Measurements from ENCODE around the gene CDH6.

The CDH6 gene

DNA sequence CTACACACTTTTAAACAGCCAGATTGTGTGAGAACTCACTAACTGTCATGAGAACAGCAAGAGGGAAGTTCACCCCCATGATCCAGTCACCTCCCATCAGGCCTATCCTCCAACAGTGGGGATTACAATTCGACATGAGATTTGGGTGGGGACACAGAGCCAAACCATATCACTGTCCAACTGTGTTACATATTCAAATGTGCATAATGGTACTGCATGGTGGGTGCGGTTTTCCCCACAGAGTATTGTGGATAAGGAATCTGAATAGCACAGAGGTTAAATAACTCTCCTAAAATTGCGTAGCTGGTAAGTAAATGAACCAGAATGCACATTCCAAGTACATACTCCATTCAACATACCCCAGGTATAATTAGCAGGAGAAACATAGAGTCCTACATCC, 32.1 kb downstream of the CDH6 start:
- Histone ChIP-seq H3K79me2 (ENCODE audit: insufficient read depth, low read length) (no peaks in the 10 kb centered on the region), H3K27me3 (ENCODE audit: insufficient read depth, low read length, poor library complexity) (no peaks in the 10 kb centered on the region), H2AFZ (ENCODE audit: low read depth, low read length) (no peak overlapping the region), H3K27ac (ENCODE audit: low read length) (no peak overlapping the region), H3K4me3 (ENCODE audit: low read depth in 1 of 2, low read length in 2 of 2) (no peak overlapping the region), H3K9ac (ENCODE audit: low read depth, low read length) (no peak overlapping the region), H4K20me1 (ENCODE audit: insufficient read depth, low read length) (no peaks in the 10 kb centered on the region), H3K36me3 (ENCODE audit: insufficient read depth, low read length) (no peaks in the 10 kb centered on the region), H3K9me3 (ENCODE audit: insufficient read depth, low read length, severe bottlenecking) (no peaks in the 10 kb centered on the region), H3K4me1 (ENCODE audit: insufficient read depth, low read length) (no peaks in the 10 kb centered on the region), H3K4me2 (ENCODE audit: insufficient read depth, low read length) (no peak overlapping the region)
- no peak for ATAC-seq (ENCODE audit: insufficient read depth, low read depth)
- DNase-seq: no peak
- TF ChIP-seq EZH2 (IDR thresholded peaks at IDR 0.05; ENCODE audit: borderline replicate concordance, low read depth, low read length, severe bottlenecking): no peak
- TF ChIP-seq, protein P1, sequence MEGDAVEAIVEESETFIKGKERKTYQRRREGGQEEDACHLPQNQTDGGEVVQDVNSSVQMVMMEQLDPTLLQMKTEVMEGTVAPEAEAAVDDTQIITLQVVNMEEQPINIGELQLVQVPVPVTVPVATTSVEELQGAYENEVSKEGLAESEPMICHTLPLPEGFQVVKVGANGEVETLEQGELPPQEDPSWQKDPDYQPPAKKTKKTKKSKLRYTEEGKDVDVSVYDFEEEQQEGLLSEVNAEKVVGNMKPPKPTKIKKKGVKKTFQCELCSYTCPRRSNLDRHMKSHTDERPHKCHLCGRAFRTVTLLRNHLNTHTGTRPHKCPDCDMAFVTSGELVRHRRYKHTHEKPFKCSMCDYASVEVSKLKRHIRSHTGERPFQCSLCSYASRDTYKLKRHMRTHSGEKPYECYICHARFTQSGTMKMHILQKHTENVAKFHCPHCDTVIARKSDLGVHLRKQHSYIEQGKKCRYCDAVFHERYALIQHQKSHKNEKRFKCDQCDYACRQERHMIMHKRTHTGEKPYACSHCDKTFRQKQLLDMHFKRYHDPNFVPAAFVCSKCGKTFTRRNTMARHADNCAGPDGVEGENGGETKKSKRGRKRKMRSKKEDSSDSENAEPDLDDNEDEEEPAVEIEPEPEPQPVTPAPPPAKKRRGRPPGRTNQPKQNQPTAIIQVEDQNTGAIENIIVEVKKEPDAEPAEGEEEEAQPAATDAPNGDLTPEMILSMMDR (IDR thresholded peaks at IDR 0.05; ENCODE audit: borderline replicate concordance, extremely low read depth, low read length, poor library complexity, severe bottlenecking): no peak

DNA sequence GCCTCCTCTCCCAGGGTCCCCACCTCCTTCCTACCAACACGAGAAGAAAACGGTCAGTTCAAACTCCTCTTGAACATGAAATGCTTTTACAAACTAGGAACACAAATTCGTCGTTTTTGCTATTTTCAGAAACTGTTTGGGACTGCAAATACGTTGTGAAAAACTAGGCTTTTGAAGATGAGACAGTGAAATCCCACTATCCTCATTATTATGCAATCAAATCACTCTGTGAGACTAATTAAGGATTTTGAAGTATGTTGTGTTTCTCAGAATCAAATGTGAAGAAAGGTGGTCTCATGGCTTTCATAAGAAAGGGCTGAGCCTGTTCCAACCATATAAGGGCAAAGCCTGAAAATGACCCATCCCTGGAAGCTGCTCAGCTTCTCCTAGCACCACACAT, 33.2 kb downstream of the CDH6 start:
- Histone ChIP-seq H3K79me2 (ENCODE audit: insufficient read depth, low read length) (no peaks in the 10 kb centered on the region), H3K4me3 (ENCODE audit: low read depth in 1 of 2, low read length in 2 of 2) (no peak overlapping the region), H3K36me3 (ENCODE audit: insufficient read depth, low read length) (no peaks in the 10 kb centered on the region), H3K4me1 (ENCODE audit: insufficient read depth, low read length) (no peaks in the 10 kb centered on the region), H4K20me1 (ENCODE audit: insufficient read depth, low read length) (no peaks in the 10 kb centered on the region), H3K27me3 (ENCODE audit: insufficient read depth, low read length, poor library complexity) (no peaks in the 10 kb centered on the region), H3K9ac (ENCODE audit: low read depth, low read length) (no peak overlapping the region), H3K4me2 (ENCODE audit: insufficient read depth, low read length) (no peak overlapping the region), H2AFZ (ENCODE audit: low read depth, low read length) (no peak overlapping the region), H3K9me3 (ENCODE audit: insufficient read depth, low read length, severe bottlenecking) (no peaks in the 10 kb centered on the region), H3K27ac (ENCODE audit: low read length) (no peak overlapping the region)
- ATAC-seq (ENCODE audit: insufficient read depth, low read depth) (no peak), DNase-seq (no peak)
- TF ChIP-seq, protein P1 (IDR thresholded peaks at IDR 0.05; ENCODE audit: borderline replicate concordance, extremely low read depth, low read length, poor library complexity, severe bottlenecking): no peak
- no peak for TF ChIP-seq EZH2 (IDR thresholded peaks at IDR 0.05; ENCODE audit: borderline replicate concordance, low read depth, low read length, severe bottlenecking)

DNA sequence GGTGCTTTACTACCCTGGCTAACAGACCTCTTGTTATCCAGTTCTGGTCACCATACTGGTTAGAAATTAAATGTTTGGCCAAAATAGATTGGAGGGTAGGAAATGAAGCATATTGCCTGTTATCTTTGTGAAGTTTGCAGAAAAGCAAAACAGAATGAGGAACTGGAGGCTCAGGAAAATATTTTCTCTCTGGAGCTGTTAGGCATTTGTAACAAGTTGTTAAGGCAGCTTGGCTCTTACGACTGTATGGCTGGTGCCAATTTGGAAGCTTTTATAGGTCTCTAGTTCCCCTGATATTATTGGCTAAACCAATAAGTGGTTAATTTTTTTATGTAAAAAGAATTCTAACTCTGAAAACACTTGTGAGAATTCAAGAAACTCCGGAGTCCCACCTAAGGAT, 35.8 kb downstream of the CDH6 start:
- ATAC-seq (ENCODE audit: insufficient read depth, low read depth): no peak
- no peak overlapping the region for H2AFZ ChIP-seq (ENCODE audit: low read depth, low read length)
- no peak for DNase-seq
- no peak for TF ChIP-seq EZH2 (IDR thresholded peaks at IDR 0.05; ENCODE audit: borderline replicate concordance, low read depth, low read length, severe bottlenecking)
- TF ChIP-seq, protein P1 (IDR thresholded peaks at IDR 0.05; ENCODE audit: borderline replicate concordance, extremely low read depth, low read length, poor library complexity, severe bottlenecking): no peak
- no peaks in the 10 kb centered on the region for H3K4me1 ChIP-seq (ENCODE audit: insufficient read depth, low read length)
- no peaks in the 10 kb centered on the region for H3K79me2 ChIP-seq (ENCODE audit: insufficient read depth, low read length)
- no peaks in the 10 kb centered on the region for H3K36me3 ChIP-seq (ENCODE audit: insufficient read depth, low read length)
- no peak overlapping the region for H3K27ac ChIP-seq (ENCODE audit: low read length)
- H3K4me3 ChIP-seq (ENCODE audit: low read depth in 1 of 2, low read length in 2 of 2): no peak overlapping the region
- no peak overlapping the region for H3K9ac ChIP-seq (ENCODE audit: low read depth, low read length)
- no peaks in the 10 kb centered on the region for H4K20me1 ChIP-seq (ENCODE audit: insufficient read depth, low read length)
- no peaks in the 10 kb centered on the region for H3K27me3 ChIP-seq (ENCODE audit: insufficient read depth, low read length, poor library complexity)
- no peak overlapping the region for H3K4me2 ChIP-seq (ENCODE audit: insufficient read depth, low read length)
- no peaks in the 10 kb centered on the region for H3K9me3 ChIP-seq (ENCODE audit: insufficient read depth, low read length, severe bottlenecking)

All from DND-41 (cell line).